Astrocyte of the cerebellum (primary cell): Measurements from ENCODE around the gene RBM11.

Experiments used
- DNase-seq: peaks from one replicate; pipeline ENCODE4 v3.0.0-alpha.2; 2011; ENCODE audit warnings: low read depth
- H3K4me3 ChIP-seq: 2 replicates; pipeline ENCODE4 v1.5.1; 2011; ENCODE audit warnings: mild to moderate bottlenecking, low read depth, low read length, moderate library complexity
- in situ Hi-C: cut with HindIII; loops from 2 replicates; pipeline ENCODE4 v1.10.0; 2017; ENCODE audit warnings: low sequenced_read_pairs
- TF ChIP-seq, protein P1 (sequence below): IDR thresholded peaks from 2 replicates; pipeline ENCODE4 v1.5.1; 2012; ENCODE audit warnings: low read length, low read depth, moderate library complexity, mild to moderate bottlenecking; ENCODE audit errors: missing control alignments

Gene RBM11

GRCh38 chr21:14244911-14245310 lies 29.0 kb downstream of the RBM11 start:
- no peak for DNase-seq
- TF ChIP-seq, protein P1, sequence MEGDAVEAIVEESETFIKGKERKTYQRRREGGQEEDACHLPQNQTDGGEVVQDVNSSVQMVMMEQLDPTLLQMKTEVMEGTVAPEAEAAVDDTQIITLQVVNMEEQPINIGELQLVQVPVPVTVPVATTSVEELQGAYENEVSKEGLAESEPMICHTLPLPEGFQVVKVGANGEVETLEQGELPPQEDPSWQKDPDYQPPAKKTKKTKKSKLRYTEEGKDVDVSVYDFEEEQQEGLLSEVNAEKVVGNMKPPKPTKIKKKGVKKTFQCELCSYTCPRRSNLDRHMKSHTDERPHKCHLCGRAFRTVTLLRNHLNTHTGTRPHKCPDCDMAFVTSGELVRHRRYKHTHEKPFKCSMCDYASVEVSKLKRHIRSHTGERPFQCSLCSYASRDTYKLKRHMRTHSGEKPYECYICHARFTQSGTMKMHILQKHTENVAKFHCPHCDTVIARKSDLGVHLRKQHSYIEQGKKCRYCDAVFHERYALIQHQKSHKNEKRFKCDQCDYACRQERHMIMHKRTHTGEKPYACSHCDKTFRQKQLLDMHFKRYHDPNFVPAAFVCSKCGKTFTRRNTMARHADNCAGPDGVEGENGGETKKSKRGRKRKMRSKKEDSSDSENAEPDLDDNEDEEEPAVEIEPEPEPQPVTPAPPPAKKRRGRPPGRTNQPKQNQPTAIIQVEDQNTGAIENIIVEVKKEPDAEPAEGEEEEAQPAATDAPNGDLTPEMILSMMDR = no peak
- H3K4me3 ChIP-seq = no peak overlapping the region
- in situ Hi-C loops = no loop called here

DNA sequence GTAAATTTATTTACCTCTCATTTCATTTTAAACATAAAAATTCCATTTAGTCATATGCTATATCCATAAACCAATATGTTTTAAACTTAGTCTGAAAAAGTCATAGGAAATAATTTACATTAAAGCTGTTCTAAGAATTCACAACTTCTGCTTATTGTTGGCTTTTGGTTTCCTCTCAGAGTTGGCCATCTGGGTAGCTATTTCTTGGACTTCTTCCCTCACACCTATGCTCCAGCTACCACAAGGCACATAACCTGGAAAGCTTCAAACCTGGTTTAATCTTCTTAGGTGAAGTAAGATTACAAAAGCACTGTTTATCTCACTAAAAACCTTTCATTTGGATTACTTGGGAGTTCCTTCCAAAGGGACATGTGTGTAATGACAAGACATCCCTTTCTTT lies 29.8 kb downstream of the RBM11 start:
- no peak overlapping the region for H3K4me3 ChIP-seq
- DNase-seq = no peak
- in situ Hi-C loops = no loop called here
- TF ChIP-seq, protein P1 = no peak

DNA sequence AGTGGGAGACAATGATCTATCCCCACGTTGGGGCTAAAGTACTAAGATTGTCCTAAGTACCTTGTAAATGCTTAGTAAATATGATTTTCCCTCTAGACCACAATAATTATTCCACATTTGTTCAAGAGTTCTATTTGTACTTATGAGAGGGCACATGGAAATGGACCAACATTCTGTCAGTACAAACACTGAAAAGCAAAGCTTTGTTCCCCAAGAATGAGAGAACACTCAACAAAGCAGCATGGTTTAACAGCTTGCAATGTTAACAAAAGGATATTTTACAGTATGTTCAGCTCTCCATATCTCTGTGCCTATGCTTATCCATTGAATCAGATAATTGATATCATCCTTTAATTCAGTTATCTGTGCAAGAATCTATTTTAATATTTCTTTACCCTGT lies 35.4 kb downstream of the RBM11 start:
- no peak for DNase-seq
- TF ChIP-seq, protein P1 = no peak
- in situ Hi-C loops = no loop called here
- no peak overlapping the region for H3K4me3 ChIP-seq

DNA sequence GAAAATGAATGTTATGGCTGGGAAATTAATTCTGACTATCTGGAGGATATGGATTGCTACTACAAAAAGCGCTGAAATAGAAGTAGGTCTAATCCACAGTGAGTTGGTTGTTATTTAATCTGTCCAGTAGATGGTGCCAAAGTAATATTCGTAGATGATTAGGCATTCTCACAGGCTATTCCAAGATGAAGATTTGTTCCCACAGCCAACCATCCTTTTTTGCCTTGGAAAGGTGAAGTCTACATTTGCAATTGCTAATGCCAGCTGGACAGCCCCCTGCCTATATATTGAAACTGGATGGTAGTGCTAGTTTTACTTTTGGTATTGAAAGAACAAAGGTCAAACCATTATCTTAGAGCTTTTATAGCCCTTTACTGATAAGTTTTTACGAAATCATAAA lies 43.8 kb downstream of the RBM11 start:
- peak; percentile 46 for DNase-seq

DNA sequence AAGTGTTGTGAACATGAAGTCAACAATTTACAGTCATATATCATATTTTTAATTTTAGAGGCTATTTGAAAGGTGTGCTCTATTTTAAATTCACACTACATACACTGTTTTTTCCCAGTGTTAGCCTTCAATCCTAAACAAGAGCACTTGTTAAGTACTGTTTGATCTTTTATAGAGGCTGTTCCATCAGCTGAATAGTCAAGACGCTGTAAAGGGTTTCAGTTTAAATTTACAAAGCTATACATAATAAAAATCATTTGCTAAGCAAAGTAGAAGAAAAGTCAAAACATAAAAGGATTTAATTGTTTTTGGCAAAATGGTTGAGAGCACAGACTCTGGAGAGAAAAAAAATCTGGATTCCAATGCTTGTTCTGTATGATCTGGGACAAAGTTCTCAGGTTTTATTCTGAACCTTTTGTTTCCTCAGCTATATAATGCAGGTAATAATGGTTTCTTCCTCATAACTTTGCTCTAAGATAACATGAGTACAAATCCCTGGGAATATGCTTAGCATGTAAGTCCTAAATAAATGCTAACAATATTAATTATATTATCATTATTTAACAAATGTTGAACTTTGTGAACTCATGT lies 44.3 kb downstream of the RBM11 start:
- DNase-seq = no peak
- H3K4me3 ChIP-seq = no peak overlapping the region
- TF ChIP-seq, protein P1 = no peak
- in situ Hi-C loops = no loop called here

More for the DNA sequence above, 43.8 kb downstream of the RBM11 start:
- in situ Hi-C loops = no loop called here
- H3K4me3 ChIP-seq = no peak overlapping the region
- TF ChIP-seq, protein P1 = peak; percentile 38

- in situ Hi-C loops = no loop called here
- no peak for DNase-seq
- TF ChIP-seq, protein P1 = no peak
- H3K4me3 ChIP-seq = no peak overlapping the region
These were observed 46.1 kb downstream of the RBM11 start for GRCh38 chr21:14262039-14262438.
